Sigmoid colon (tissue), 7 donors: ENCODE data around the gene NKX3-2. TPM values are rescaled to one million over a fixed set of nuclear protein-coding genes. Genes with fewer than 3 reads are reported as not detected.
A peak's percentile ranks its signal among the peaks of the same experiment; 100 is the strongest.

Experiments used
- DNase-seq: peaks from one replicate; pipeline ENCODE4 v3.0.0-alpha.2; 2019
- H3K27ac ChIP-seq, 4 donors: fragments of 200-600 bp; sonication (generic); one replicate each; pipeline ENCODE4 v1.5.1; 2016 to 2019; ENCODE audit warnings: mild to moderate bottlenecking in 1 of 4
- H3K27me3 ChIP-seq, 3 donors: fragments of 200-600 bp; sonication (generic); one replicate each; pipeline ENCODE4 v1.5.1; 2019; ENCODE audit warnings: mild to moderate bottlenecking in 1 of 3
- H3K36me3 ChIP-seq, 4 donors: fragments of 200-600 bp; sonication (generic); one replicate each; pipeline ENCODE4 v1.5.1; 2016 to 2019
- H3K4me1 ChIP-seq, 4 donors: fragments of 200-600 bp; sonication (generic); one replicate each; pipeline ENCODE4 v1.5.1; 2017 to 2019
- H3K4me3 ChIP-seq, 4 donors: fragments of 200-600 bp; sonication (generic); one replicate each; pipeline ENCODE4 v1.5.1; 2017 to 2019; ENCODE audit warnings: mild to moderate bottlenecking in 2 of 4, moderate library complexity in 1 of 4
- H3K9me3 ChIP-seq, 4 donors: fragments of 200-600 bp in 3 of 4; sonication (generic) in 3 of 4; one replicate each; pipeline versions ENCODE4 v1.5.1 to v1.6.1; 2013 to 2019
- EP300 ChIP-seq, 4 donors: sonication (generic); formaldehyde crosslinking; IDR thresholded peaks; one replicate each; pipeline ENCODE4 v1.6.1; 2017; ENCODE audit warnings: antibody characterized with exemption in 4 of 4
- POLR2A ChIP-seq, 2 donors: fragments of 450-650 bp; IDR thresholded peaks; one replicate each; pipeline ENCODE4 v1.6.1; 2016; ENCODE audit warnings: antibody characterized with exemption in 2 of 2, mild to moderate bottlenecking in 2 of 2, moderate library complexity in 2 of 2
- POLR2AphosphoS5 ChIP-seq, 4 donors: sonication (generic); formaldehyde crosslinking; IDR thresholded peaks; one replicate each; pipeline ENCODE4 v1.6.1; 2017; ENCODE audit warnings: antibody characterized with exemption in 4 of 4
- WGBS, 2 donors: extraction: QIAGEN DNeasy Blood & Tissue Kit; methylation state at CpG; one replicate each; pipeline ENCODE4 v1.1.7; 2013; 5-methylcytosine and 5-hydroxymethylcytosine counted together
- intact Hi-C: fragments of 100-400 bp; cut with DNase I; formaldehyde crosslinking; loops from one replicate; pipeline ENCODE4 v1.15.1; 2023
- polyA plus RNA-seq, 3 donors: library from polyadenylated mRNA; stranded (reverse); fragments of 200-250 nt; gene quantifications; one replicate each; pipeline ENCODE4 v1.2.3, GENCODE V29; 2013
- total RNA-seq, 4 donors: library from RNA; depleted of rRNA; stranded (reverse); fragments of >200 nt; gene quantifications; one replicate each; pipeline ENCODE4 v1.1.0, GENCODE V29; 2016
- TF ChIP-seq, protein P1 (sequence below), 4 experiments: fragments of 450-650 bp in 3 of 4; fragments of 200-600 bp in 1 of 4; IDR thresholded peaks; one replicate each; pipeline ENCODE4 v1.5.1; 2016 to 2019; ENCODE audit warnings: antibody characterized with exemption in 4 of 4, mild to moderate bottlenecking in 3 of 4, moderate library complexity in 2 of 4
- donor health status: healthy with polysubstance abuse.
- donor health status: Bipolar disorder and iron deficiency.
- donor health status: healthy.

The NKX3-2 gene
- total and polyA plus RNA-seq, 7 donors, result 0.60 to 28.2 (median 20.3) TPM; not detected in 1

DNA sequence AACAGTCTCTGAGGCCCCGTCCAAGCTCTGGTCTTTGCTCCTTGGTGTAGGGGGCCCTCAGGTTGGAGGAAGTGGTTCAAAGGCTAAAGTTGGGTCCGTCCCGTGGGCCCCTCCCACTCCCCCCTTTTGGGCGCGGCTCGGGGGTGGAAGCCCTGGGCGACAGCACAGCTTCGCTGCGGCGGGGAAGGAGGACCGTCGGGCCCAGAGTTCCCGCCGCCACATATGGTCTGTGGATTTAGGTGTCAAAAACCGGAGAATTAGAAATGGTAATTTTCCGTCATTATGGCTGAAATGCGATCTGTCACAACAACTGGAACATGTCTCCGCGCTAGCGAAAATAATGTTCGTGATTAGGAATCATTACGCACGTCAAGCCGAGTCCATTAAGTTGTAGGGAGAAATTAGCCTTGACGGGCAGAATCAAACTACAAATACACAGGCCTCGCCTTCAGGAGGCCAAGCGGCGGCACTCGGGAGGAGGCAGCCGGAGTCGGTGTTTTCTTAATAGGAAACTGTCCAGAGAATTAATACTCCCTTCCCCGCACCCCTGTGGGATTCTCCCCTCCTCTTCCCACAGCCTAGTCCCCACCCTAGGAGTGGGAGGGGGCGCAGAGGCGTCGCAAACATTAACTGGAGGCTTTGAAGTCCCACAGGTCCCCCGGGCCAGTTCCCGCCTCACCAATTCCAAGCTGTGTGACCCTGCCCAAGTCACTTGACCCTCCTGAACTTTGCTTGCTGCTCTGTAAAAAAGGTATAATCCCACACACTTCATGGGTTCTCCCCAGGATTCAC lies 15.0 kb downstream of the NKX3-2 start:
- TF ChIP-seq, protein P1, sequence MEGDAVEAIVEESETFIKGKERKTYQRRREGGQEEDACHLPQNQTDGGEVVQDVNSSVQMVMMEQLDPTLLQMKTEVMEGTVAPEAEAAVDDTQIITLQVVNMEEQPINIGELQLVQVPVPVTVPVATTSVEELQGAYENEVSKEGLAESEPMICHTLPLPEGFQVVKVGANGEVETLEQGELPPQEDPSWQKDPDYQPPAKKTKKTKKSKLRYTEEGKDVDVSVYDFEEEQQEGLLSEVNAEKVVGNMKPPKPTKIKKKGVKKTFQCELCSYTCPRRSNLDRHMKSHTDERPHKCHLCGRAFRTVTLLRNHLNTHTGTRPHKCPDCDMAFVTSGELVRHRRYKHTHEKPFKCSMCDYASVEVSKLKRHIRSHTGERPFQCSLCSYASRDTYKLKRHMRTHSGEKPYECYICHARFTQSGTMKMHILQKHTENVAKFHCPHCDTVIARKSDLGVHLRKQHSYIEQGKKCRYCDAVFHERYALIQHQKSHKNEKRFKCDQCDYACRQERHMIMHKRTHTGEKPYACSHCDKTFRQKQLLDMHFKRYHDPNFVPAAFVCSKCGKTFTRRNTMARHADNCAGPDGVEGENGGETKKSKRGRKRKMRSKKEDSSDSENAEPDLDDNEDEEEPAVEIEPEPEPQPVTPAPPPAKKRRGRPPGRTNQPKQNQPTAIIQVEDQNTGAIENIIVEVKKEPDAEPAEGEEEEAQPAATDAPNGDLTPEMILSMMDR (IDR thresholded peaks at IDR 0.05), result no peak
- no peak for TF ChIP-seq POLR2A (IDR thresholded peaks at IDR 0.05)
- TF ChIP-seq EP300 (IDR thresholded peaks at IDR 0.05), result no peak
- TF ChIP-seq POLR2AphosphoS5 (IDR thresholded peaks at IDR 0.05), result no peak
- intact Hi-C loops, result no loop called here
- DNase-seq, result peak; percentile 48
- no peak overlapping the region for H3K4me3 ChIP-seq
- 19 to 22% methylated on average over 37 of the region's 37 CpGs for WGBS, 2 donors
- no peak overlapping the region for H3K27ac ChIP-seq
- no peaks in the 10 kb centered on the region for H3K36me3 ChIP-seq
- H3K4me1 ChIP-seq, result peaks cover 0 to 14% (median 9%) of the 10 kb centered on the region in 4 donors
- peaks cover 16 to 71% (median 34%) of the 10 kb centered on the region in 3 donors for H3K27me3 ChIP-seq
- peaks cover 4 to 7% (median 4%) of the 10 kb centered on the region in 4 donors for H3K9me3 ChIP-seq

DNA sequence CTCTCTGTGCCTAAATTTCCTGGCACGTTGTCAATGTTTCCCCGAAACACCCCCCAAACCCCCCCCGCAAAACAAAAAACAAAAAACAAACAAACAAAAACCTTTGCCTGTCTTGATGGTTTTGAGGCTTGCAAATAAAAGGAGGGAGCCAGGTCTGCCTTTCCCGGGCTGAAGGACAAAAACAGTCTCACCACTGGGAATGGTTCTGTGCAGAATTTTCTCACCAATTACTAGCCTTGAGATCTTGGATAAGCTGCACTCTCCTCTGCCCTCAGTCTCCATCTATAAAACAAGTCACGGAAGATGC lies 15.5 kb downstream of the NKX3-2 start:
- no peak overlapping the region for H3K4me3 ChIP-seq
- intact Hi-C loops, result no loop called here
- 8 to 10% methylated on average over 5 of the region's 5 CpGs for WGBS, 2 donors
- H3K27ac ChIP-seq, result no peak overlapping the region
- DNase-seq, result no peak
- peaks cover 0 to 14% (median 9%) of the 10 kb centered on the region in 4 donors for H3K4me1 ChIP-seq
- H3K36me3 ChIP-seq, result no peaks in the 10 kb centered on the region
- H3K9me3 ChIP-seq, result peaks cover 5 to 13% (median 8%) of the 10 kb centered on the region in 4 donors
- H3K27me3 ChIP-seq, result peaks cover 20 to 71% (median 39%) of the 10 kb centered on the region in 3 donors
- TF ChIP-seq POLR2A (IDR thresholded peaks at IDR 0.05), result no peak
- TF ChIP-seq, protein P1 (IDR thresholded peaks at IDR 0.05), result no peak
- no peak for TF ChIP-seq POLR2AphosphoS5 (IDR thresholded peaks at IDR 0.05)
- TF ChIP-seq EP300 (IDR thresholded peaks at IDR 0.05), result no peak

DNA sequence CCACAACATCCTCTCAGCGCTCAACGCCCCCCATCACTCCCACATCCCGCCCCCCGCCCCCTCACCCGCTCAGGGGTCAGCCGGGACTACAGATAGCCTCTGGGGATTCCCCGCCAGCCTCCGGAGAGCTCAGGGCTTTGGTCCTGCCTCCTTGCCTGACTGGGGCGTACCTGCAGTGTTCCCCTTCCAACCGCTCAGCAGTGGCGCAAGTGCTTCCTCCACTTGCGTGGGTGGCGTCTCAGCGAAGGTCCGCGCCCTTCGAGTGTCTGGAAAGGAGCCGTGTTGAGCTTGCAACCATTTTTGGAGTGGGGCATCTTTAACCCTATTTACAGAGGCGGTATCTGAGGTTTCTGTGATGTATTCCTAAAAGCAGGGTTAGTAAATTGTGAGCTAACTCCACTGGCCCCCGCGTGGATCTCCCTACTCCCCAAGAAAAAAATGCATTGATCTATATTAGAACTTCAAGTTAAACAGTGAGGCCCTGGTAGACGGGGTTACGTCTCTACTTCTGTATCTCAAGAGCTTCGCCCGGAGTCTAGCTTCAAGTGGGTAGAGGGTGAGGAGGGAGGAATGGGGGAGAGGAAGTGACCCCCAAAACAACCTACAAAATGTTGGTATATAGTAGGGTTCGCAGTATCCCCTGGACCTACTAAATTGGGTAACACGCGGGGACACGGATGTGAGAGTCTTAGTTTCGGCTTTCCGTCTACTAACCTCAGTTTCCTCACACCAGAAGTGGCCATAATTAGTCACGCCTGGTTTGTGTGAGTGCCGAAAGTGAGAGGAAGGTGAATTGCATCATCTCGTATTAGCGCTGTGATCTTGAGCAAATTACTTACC lies 16.1 kb downstream of the NKX3-2 start:
- WGBS, 2 donors, result 5 to 11% methylated on average over 35 of the region's 35 CpGs
- TF ChIP-seq, protein P1 (IDR thresholded peaks at IDR 0.05), result no peak
- TF ChIP-seq POLR2A (IDR thresholded peaks at IDR 0.05) (no peak), POLR2AphosphoS5 (IDR thresholded peaks at IDR 0.05) (no peak), EP300 (IDR thresholded peaks at IDR 0.05) (no peak)
- peak overlapping the region in 2 of 4 donors; percentile 22 to 27 for H3K4me3 ChIP-seq
- H3K9me3 ChIP-seq, result peaks cover 5 to 18% (median 10%) of the 10 kb centered on the region in 4 donors
- intact Hi-C loops, result no loop called here
- H3K27me3 ChIP-seq, result peaks cover 23 to 74% (median 45%) of the 10 kb centered on the region in 3 donors
- no peaks in the 10 kb centered on the region for H3K36me3 ChIP-seq
- peak; percentile 68 for DNase-seq
- H3K4me1 ChIP-seq, result peaks cover 0 to 14% (median 9%) of the 10 kb centered on the region in 4 donors
- no peak overlapping the region for H3K27ac ChIP-seq

DNA sequence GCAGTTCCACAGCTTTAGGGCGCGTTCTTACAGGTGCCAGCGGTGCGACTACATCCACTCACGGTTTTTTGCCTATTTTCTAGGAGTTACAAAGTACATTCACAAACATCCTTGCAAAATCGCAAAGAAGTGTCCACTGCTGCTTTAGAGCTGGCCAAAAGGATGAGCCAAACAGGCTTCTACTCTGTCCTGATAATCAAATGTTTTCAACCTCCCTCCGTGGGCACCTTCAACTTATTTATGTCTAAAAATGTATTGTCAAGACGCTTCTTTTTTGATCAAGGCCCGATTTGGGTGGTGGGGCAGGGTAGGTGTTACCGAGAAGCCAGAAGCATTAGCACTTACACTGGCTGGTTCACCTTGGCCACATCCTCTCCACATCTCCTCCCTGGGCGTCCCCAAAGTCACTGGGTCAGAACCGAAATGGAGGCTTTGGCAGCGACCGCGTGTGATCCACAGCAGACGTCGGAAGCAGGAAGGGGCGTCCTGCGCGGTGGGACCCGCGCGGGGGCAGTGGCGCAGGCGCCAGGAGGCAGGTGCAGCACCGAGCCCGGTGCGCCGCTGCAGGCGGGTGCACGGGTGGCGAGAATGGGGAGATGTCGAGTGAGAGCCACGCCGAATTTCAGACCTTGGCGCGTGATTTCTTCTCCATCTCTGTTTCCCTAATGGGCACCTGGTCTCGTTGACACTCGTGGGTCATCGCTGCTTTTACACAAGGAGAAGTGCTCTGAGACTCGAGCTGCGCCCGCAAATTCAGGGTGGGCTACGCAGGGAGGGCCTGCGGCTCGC lies 16.9 kb downstream of the NKX3-2 start:
- 7 to 11% methylated on average over 46 of the region's 46 CpGs for WGBS, 2 donors
- intact Hi-C loops, result no loop called here
- H3K27ac ChIP-seq, result no peak overlapping the region
- H3K27me3 ChIP-seq, result peaks cover 23 to 82% (median 48%) of the 10 kb centered on the region in 3 donors
- DNase-seq, result peak; percentile 54
- H3K4me3 ChIP-seq, result peak overlapping the region in 2 of 4 donors; percentile 22 to 27
- H3K9me3 ChIP-seq, result peaks cover 5 to 19% (median 10%) of the 10 kb centered on the region in 4 donors
- H3K36me3 ChIP-seq, result no peaks in the 10 kb centered on the region
- TF ChIP-seq POLR2AphosphoS5 (IDR thresholded peaks at IDR 0.05), result no peak
- TF ChIP-seq POLR2A (IDR thresholded peaks at IDR 0.05), result no peak
- TF ChIP-seq EP300 (IDR thresholded peaks at IDR 0.05), result no peak
- TF ChIP-seq, protein P1 (IDR thresholded peaks at IDR 0.05), result no peak
- H3K4me1 ChIP-seq, result peaks cover 0 to 14% (median 9%) of the 10 kb centered on the region in 4 donors
